Measurements from ENCODE around the gene TCEAL9.
A peak's percentile ranks its signal among the peaks of the same experiment; 100 is the strongest.

The TCEAL9 gene

DNA sequence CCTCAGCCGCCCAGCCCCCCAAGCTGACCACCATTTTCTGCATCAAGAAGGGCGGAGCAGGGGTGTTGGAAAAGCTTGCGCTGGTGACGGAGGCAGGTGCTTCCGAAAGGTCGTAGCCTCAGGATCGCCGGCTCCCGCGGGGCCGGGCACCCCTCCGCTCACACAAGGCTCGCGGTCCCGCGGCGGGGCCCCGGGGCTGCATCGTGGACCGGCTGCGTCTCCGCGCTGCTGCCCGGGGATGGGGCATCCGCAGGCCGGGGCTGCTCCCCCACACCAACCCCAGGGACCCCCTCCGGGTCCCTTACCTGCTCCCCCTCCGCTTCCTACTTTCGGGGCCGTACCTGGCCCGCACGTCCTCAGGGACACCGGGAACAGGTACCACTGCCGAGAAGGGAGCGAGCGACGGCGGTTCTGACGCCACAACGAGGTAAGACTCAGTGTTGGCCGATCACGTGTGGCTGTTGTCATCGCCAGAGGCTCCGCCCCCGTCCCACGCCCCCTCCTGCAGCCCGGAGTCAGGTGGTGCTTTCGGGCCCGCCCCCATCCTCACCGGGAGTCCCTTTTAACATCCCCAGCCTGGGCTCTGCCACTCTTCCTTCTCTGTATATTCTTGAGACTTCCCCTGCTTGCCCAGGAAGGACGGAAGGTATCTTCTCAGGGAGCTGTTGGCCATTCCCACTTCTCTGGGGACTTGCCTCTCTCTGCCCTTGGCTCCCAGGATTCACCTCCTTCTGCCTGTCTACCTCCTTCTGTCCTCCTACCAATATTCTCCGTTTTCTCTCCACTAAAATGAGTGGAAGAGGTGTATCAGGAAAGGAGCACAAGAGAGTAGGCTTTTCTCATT, 45.5 kb upstream of the TCEAL9 start, which contains the start of gene BEX2:
Gene BEX2, minus strand, starts transcription at position 436 of the 844 bp plus-strand sequence. CDS start 1,014 bp downstream, outside the sequence.
- peak; percentile 98 for ATAC-seq
- TF ChIP-seq TCF4 (CRISPR knock-in tag; IDR thresholded peaks at IDR 0.05; ENCODE audit: borderline replicate concordance) (no peak), BACH2 (CRISPR knock-in tag; IDR thresholded peaks at IDR 0.05; ENCODE audit: borderline replicate concordance) (no peak), ZFP30 (CRISPR knock-in tag; IDR thresholded peaks at IDR 0.05) (no peak), OSR1 (CRISPR knock-in tag; IDR thresholded peaks at IDR 0.05) (no peak), ZNF70 (CRISPR knock-in tag; IDR thresholded peaks at IDR 0.05) (no peak), ISL1 (CRISPR knock-in tag; IDR thresholded peaks at IDR 0.05) (no peak), ZNF8 (CRISPR knock-in tag; IDR thresholded peaks at IDR 0.05) (no peak), RARB (CRISPR knock-in tag; IDR thresholded peaks at IDR 0.05) (no peak), CSDC2 (CRISPR knock-in tag; IDR thresholded peaks at IDR 0.05) (no peak), ZNF565 (CRISPR knock-in tag; conservative IDR thresholded peaks at IDR 0.05; ENCODE audit: low read depth) (no peak), PPARA (CRISPR knock-in tag; IDR thresholded peaks at IDR 0.05; ENCODE audit: borderline replicate concordance) (no peak), ZC3H10 (CRISPR knock-in tag; IDR thresholded peaks at IDR 0.05) (no peak), TOX (CRISPR knock-in tag; IDR thresholded peaks at IDR 0.05; ENCODE audit: borderline replicate concordance) (no peak)
- TF ChIP-seq, protein P1, sequence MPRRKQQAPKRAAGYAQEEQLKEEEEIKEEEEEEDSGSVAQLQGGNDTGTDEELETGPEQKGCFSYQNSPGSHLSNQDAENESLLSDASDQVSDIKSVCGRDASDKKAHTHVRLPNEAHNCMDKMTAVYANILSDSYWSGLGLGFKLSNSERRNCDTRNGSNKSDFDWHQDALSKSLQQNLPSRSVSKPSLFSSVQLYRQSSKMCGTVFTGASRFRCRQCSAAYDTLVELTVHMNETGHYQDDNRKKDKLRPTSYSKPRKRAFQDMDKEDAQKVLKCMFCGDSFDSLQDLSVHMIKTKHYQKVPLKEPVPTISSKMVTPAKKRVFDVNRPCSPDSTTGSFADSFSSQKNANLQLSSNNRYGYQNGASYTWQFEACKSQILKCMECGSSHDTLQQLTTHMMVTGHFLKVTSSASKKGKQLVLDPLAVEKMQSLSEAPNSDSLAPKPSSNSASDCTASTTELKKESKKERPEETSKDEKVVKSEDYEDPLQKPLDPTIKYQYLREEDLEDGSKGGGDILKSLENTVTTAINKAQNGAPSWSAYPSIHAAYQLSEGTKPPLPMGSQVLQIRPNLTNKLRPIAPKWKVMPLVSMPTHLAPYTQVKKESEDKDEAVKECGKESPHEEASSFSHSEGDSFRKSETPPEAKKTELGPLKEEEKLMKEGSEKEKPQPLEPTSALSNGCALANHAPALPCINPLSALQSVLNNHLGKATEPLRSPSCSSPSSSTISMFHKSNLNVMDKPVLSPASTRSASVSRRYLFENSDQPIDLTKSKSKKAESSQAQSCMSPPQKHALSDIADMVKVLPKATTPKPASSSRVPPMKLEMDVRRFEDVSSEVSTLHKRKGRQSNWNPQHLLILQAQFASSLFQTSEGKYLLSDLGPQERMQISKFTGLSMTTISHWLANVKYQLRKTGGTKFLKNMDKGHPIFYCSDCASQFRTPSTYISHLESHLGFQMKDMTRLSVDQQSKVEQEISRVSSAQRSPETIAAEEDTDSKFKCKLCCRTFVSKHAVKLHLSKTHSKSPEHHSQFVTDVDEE (CRISPR knock-in tag; IDR thresholded peaks at IDR 0.05), result no peak
- TF ChIP-seq, protein P2, sequence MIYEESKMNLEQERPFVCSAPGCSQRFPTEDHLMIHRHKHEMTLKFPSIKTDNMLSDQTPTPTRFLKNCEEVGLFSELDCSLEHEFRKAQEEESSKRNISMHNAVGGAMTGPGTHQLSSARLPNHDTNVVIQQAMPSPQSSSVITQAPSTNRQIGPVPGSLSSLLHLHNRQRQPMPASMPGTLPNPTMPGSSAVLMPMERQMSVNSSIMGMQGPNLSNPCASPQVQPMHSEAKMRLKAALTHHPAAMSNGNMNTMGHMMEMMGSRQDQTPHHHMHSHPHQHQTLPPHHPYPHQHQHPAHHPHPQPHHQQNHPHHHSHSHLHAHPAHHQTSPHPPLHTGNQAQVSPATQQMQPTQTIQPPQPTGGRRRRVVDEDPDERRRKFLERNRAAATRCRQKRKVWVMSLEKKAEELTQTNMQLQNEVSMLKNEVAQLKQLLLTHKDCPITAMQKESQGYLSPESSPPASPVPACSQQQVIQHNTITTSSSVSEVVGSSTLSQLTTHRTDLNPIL (CRISPR knock-in tag; IDR thresholded peaks at IDR 0.05; ENCODE audit: low read depth), result no peak
- TF ChIP-seq, protein P3, sequence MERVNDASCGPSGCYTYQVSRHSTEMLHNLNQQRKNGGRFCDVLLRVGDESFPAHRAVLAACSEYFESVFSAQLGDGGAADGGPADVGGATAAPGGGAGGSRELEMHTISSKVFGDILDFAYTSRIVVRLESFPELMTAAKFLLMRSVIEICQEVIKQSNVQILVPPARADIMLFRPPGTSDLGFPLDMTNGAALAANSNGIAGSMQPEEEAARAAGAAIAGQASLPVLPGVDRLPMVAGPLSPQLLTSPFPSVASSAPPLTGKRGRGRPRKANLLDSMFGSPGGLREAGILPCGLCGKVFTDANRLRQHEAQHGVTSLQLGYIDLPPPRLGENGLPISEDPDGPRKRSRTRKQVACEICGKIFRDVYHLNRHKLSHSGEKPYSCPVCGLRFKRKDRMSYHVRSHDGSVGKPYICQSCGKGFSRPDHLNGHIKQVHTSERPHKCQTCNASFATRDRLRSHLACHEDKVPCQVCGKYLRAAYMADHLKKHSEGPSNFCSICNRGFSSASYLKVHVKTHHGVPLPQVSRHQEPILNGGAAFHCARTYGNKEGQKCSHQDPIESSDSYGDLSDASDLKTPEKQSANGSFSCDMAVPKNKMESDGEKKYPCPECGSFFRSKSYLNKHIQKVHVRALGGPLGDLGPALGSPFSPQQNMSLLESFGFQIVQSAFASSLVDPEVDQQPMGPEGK (CRISPR knock-in tag; IDR thresholded peaks at IDR 0.05; ENCODE audit: borderline replicate concordance), result no peak
- TF ChIP-seq, protein P4, sequence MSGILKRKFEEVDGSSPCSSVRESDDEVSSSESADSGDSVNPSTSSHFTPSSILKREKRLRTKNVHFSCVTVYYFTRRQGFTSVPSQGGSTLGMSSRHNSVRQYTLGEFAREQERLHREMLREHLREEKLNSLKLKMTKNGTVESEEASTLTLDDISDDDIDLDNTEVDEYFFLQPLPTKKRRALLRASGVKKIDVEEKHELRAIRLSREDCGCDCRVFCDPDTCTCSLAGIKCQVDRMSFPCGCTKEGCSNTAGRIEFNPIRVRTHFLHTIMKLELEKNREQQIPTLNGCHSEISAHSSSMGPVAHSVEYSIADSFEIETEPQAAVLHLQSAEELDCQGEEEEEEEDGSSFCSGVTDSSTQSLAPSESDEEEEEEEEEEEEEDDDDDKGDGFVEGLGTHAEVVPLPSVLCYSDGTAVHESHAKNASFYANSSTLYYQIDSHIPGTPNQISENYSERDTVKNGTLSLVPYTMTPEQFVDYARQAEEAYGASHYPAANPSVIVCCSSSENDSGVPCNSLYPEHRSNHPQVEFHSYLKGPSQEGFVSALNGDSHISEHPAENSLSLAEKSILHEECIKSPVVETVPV (CRISPR knock-in tag; IDR thresholded peaks at IDR 0.05), result no peak

DNA sequence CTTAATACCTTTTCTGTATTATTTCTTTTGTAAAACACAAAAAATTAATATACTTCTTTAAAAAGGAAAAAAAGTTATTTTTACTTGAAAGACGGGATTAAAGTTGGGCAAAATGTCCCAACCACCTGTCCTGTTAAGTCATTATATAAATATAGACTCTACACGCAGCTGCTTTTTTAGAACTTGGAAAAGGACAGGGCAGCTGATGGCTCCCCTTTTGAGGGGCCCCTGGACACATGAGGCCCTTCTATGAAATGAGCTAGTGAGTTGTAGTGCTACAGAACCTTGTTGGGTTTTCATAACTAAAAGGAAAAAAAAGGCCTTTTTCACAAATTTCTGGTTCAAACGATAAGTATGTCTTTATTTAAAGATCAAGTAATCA, 44.9 kb upstream of the TCEAL9 start:
- TF ChIP-seq GLIS3 (CRISPR knock-in tag; IDR thresholded peaks at IDR 0.05) (no peak), ARNTL (CRISPR knock-in tag; IDR thresholded peaks at IDR 0.05; ENCODE audit: borderline replicate concordance, low read depth) (no peak), ZC3H10 (CRISPR knock-in tag; IDR thresholded peaks at IDR 0.05) (no peak), OSR1 (CRISPR knock-in tag; IDR thresholded peaks at IDR 0.05) (no peak), ZFP30 (CRISPR knock-in tag; IDR thresholded peaks at IDR 0.05) (no peak), ZFP3 (CRISPR knock-in tag; IDR thresholded peaks at IDR 0.05) (no peak)
- TF ChIP-seq, protein P3 (CRISPR knock-in tag; IDR thresholded peaks at IDR 0.05; ENCODE audit: borderline replicate concordance), result no peak
- TF ChIP-seq, protein P2 (CRISPR knock-in tag; IDR thresholded peaks at IDR 0.05; ENCODE audit: low read depth), result no peak
- ATAC-seq, result no peak

Data from SK-N-SH treated with all-trans-retinoic acid at 6 μM for 48 hours (cell line).